HepG2 (cell line): ENCODE data around the gene ETFDH. TPM values are rescaled to one million over a fixed set of nuclear protein-coding genes. Genes with fewer than 3 reads are reported as not detected.
A peak's percentile ranks its signal among the peaks of the same experiment; 100 is the strongest.

ENCODE experiments used
- ARID3A ChIP-seq: IDR thresholded peaks from 2 replicates; pipeline ENCODE4 v1.6.1; 2012; ENCODE audit warnings: low read depth, low read length, improper control_type of control experiment
- ARNTL ChIP-seq: sonication (generic); formaldehyde crosslinking; IDR thresholded peaks from 2 replicates; pipeline ENCODE4 v1.4.0; 2020; ENCODE audit warnings: mild to moderate bottlenecking, missing genetic modification reagents
- CBX5 ChIP-seq: sonication (generic); formaldehyde crosslinking; IDR thresholded peaks from 2 replicates; pipeline ENCODE4 v1.4.0; 2020; ENCODE audit warnings: missing genetic modification reagents, borderline replicate concordance
- E2F5 ChIP-seq: sonication (generic); formaldehyde crosslinking; conservative IDR thresholded peaks from 2 replicates; pipeline ENCODE4 v1.4.0; 2020; ENCODE audit warnings: missing genetic modification reagents
- EED ChIP-seq: sonication (generic); formaldehyde crosslinking; IDR thresholded peaks from 2 replicates; pipeline ENCODE4 v1.5.0; 2020; ENCODE audit warnings: mild to moderate bottlenecking, missing genetic modification reagents
- FOSL2 ChIP-seq: sonication (generic); formaldehyde crosslinking; IDR thresholded peaks from 2 replicates; pipeline ENCODE4 v1.4.0; 2020; ENCODE audit warnings: missing genetic modification reagents
- HES4 ChIP-seq: sonication (generic); formaldehyde crosslinking; IDR thresholded peaks from 2 replicates; pipeline ENCODE4 v1.9.0; 2021; ENCODE audit warnings: mild to moderate bottlenecking, missing genetic modification reagents, borderline replicate concordance
- IRF9 ChIP-seq: sonication (generic); formaldehyde crosslinking; IDR thresholded peaks from 2 replicates; pipeline ENCODE4 v1.8.0; 2022; ENCODE audit warnings: missing genetic modification reagents, mild to moderate bottlenecking, borderline replicate concordance
- LCORL ChIP-seq, 2 experiments: fragments of 450-650 bp in 1 of 2; sonication (generic) in 1 of 2; formaldehyde crosslinking in 1 of 2; IDR thresholded peaks; 2 replicates each; pipeline versions ENCODE4 v1.5.0 to v1.6.1; 2017 to 2020; ENCODE audit warnings: antibody characterized with exemption in 1 of 2, missing genetic modification reagents in 1 of 2
- NCOA5 ChIP-seq: sonication (generic); formaldehyde crosslinking; IDR thresholded peaks from 2 replicates; pipeline ENCODE4 v1.4.0; 2020; ENCODE audit warnings: missing genetic modification reagents
- NFKB2 ChIP-seq: sonication (generic); formaldehyde crosslinking; IDR thresholded peaks from 2 replicates; pipeline ENCODE4 v1.4.0; 2020; ENCODE audit warnings: missing genetic modification reagents, borderline replicate concordance
- PAF1 ChIP-seq: IDR thresholded peaks from 2 replicates; pipeline ENCODE4 v1.6.1; 2016; ENCODE audit warnings: missing genetic modification reagents, missing compliant biosample characterization
- PTBP1 ChIP-seq: fragments of 200-400 bp; formaldehyde crosslinking; IDR thresholded peaks from 2 replicates; pipeline ENCODE4 v1.6.1; 2018; ENCODE audit warnings: low read length, low read depth; ENCODE audit not compliant: poor library complexity, severe bottlenecking
- RBFOX2 ChIP-seq: fragments of 200-400 bp; formaldehyde crosslinking; IDR thresholded peaks from 2 replicates; pipeline ENCODE4 v1.6.1; 2017; ENCODE audit warnings: low read depth, mild to moderate bottlenecking, low read length
- TRIM24 ChIP-seq: sonication (generic); formaldehyde crosslinking; IDR thresholded peaks from 2 replicates; pipeline ENCODE4 v1.8.0; 2022; ENCODE audit warnings: mild to moderate bottlenecking, missing genetic modification reagents
- ZFP82 ChIP-seq: sonication (generic); formaldehyde crosslinking; IDR thresholded peaks from 2 replicates; pipeline ENCODE4 v1.5.1; 2020; ENCODE audit warnings: mild to moderate bottlenecking, missing genetic modification reagents, borderline replicate concordance
- ZNF10 ChIP-seq: sonication (generic); formaldehyde crosslinking; IDR thresholded peaks from 2 replicates; pipeline ENCODE4 v1.4.0; 2020; ENCODE audit warnings: mild to moderate bottlenecking, low read depth, missing genetic modification reagents, borderline replicate concordance
- ZNF331 ChIP-seq: sonication (generic); formaldehyde crosslinking; IDR thresholded peaks from 2 replicates; pipeline ENCODE4 v1.4.0; 2020; ENCODE audit warnings: missing genetic modification reagents
- ZNF446 ChIP-seq: sonication (generic); formaldehyde crosslinking; IDR thresholded peaks from 2 replicates; pipeline ENCODE4 v1.5.0; 2020; ENCODE audit warnings: mild to moderate bottlenecking, missing genetic modification reagents
- ZNF558 ChIP-seq: sonication (generic); formaldehyde crosslinking; IDR thresholded peaks from 2 replicates; pipeline ENCODE4 v1.9.0; 2022; ENCODE audit warnings: mild to moderate bottlenecking, missing genetic modification reagents, borderline replicate concordance
- ZNF674 ChIP-seq: sonication (generic); formaldehyde crosslinking; IDR thresholded peaks from 2 replicates; pipeline ENCODE4 v1.5.0; 2020; ENCODE audit warnings: low read depth, mild to moderate bottlenecking, missing genetic modification reagents
- ZNF784 ChIP-seq: sonication (generic); formaldehyde crosslinking; IDR thresholded peaks from 2 replicates; pipeline ENCODE4 v1.5.1; 2020; ENCODE audit warnings: missing genetic modification reagents, mild to moderate bottlenecking, borderline replicate concordance
- ZNF788 ChIP-seq: sonication (generic); formaldehyde crosslinking; IDR thresholded peaks from 2 replicates; pipeline ENCODE4 v1.5.0; 2020; ENCODE audit warnings: mild to moderate bottlenecking, missing genetic modification reagents, borderline replicate concordance
- ZNF83 ChIP-seq: sonication (generic); formaldehyde crosslinking; IDR thresholded peaks from 2 replicates; pipeline ENCODE4 v1.4.0; 2020; ENCODE audit warnings: missing genetic modification reagents, mild to moderate bottlenecking, borderline replicate concordance
- polyA plus RNA-seq, 8 experiments: library from polyadenylated mRNA; depleted of rRNA in 3 of 8; stranded (reverse) in 7 of 8; unstranded in 1 of 8; fragments of >200 nt; fragmentation: Illumina TruSeq in 4 of 8; extraction: Trizol in 4 of 8; gene quantifications; 2 replicates each; pipeline versions ENCODE4 v1.2.1 to v1.2.3, GENCODE V29; 2011 to 2016; ENCODE audit warnings: low read depth in 4 of 8, missing spikeins in 1 of 8, mixed read lengths in 1 of 8; ENCODE audit not compliant: insufficient read depth in 1 of 8
- total RNA-seq, 5 experiments: library from RNA; depleted of rRNA; stranded (reverse); fragments of >200 nt; fragmentation: Illumina TruSeq; extraction: Trizol; gene quantifications; 2 replicates each; pipeline ENCODE4 v1.2.3, GENCODE V29; 2016; ENCODE audit warnings: low read depth in 1 of 5
- TF ChIP-seq, protein P1 (sequence below): sonication (generic); formaldehyde crosslinking; IDR thresholded peaks from 2 replicates; pipeline ENCODE4 v1.5.0; 2020; ENCODE audit warnings: missing genetic modification reagents
- TF ChIP-seq, protein P2 (sequence below): sonication (generic); formaldehyde crosslinking; IDR thresholded peaks from 2 replicates; pipeline ENCODE4 v1.8.0; 2022; ENCODE audit warnings: missing genetic modification reagents, low read depth, mild to moderate bottlenecking, borderline replicate concordance

Gene ETFDH
- total and polyA plus RNA-seq, 2 of the 13 experiments (the other 11 are each of a cell fraction or from before 2014, with no cell fraction given): 14.7 to 17.8 TPM

DNA sequence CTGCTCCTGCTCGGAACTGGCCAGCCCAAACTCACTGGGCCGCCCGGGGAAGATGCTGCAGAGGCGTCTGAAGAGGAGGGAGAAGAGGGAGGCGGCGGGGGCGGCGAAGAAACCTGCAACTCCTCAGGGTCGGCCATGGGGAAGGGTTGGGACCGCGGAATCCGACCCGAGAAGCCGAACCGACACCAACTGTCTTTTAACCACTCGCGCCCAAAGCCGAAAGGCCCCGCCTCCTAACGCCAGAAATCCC is 506 bp upstream of the ETFDH start, which contains the start of gene C4orf46 (continued):
- TF ChIP-seq ZFP82 (0 out of 2 replicates have a peak, but pooled peaks have one; percentile 2), ARNTL (no peak; the same call in 1 of the 2 replicates), ZNF83 (CRISPR knock-in tag) (no peak), ZNF10 (CRISPR knock-in tag) (no peak), NCOA5 (CRISPR knock-in tag) (no peak), TRIM24 (CRISPR knock-in tag) (no peak), ZNF674 (CRISPR knock-in tag) (0 out of 2 replicates have a peak, but pooled peaks have one; percentile 23), FOSL2 (CRISPR knock-in tag) (no peak), LCORL (IDR thresholded peaks at IDR 0.05) (no peak), LCORL (CRISPR knock-in tag; IDR thresholded peaks at IDR 0.05) (0 out of 2 replicates have a peak, but pooled peaks have one; percentile 1), ZNF558 (CRISPR knock-in tag) (peak; percentile 78; the same call in 1 of the 2 replicates), RBFOX2 (peak; percentile 25), ZNF788 (CRISPR knock-in tag) (no peak; the same call in 1 of the 2 replicates), ZNF784 (CRISPR knock-in tag) (no peak), E2F5 (CRISPR knock-in tag) (peak; percentile 18; the same call in 1 of the 2 replicates), ARID3A (no peak), CBX5 (CRISPR knock-in tag) (no peak), EED (no peak), PTBP1 (no peak), PAF1 (CRISPR knock-in tag) (no peak), ZNF446 (CRISPR knock-in tag) (0 out of 2 replicates have a peak, but pooled peaks have one; percentile 51), HES4 (CRISPR knock-in tag) (0 out of 2 replicates have a peak, but pooled peaks have one; percentile 41), IRF9 (no peak), ZNF331 (no peak), NFKB2 (CRISPR knock-in tag) (no peak)
- TF ChIP-seq, protein P1, sequence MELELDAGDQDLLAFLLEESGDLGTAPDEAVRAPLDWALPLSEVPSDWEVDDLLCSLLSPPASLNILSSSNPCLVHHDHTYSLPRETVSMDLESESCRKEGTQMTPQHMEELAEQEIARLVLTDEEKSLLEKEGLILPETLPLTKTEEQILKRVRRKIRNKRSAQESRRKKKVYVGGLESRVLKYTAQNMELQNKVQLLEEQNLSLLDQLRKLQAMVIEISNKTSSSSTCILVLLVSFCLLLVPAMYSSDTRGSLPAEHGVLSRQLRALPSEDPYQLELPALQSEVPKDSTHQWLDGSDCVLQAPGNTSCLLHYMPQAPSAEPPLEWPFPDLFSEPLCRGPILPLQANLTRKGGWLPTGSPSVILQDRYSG (CRISPR knock-in tag): no peak
- TF ChIP-seq, protein P2, sequence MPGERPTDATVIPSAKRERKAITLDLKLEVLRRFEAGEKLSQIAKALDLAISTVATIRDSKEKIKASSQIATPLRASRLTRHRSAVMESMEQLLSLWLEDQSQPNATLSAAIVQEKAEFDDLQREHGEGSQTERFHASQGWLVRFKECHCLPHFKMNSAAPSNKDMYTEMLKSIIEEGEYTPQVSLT: 0 out of 2 replicates have a peak, but pooled peaks have one; percentile 17
